OCI-LY3 (cell line): Measurements from ENCODE around the gene MS4A15.
"Not testable (repeated sequence)": the region's sequence is repeated elsewhere in the genome, so short reads cannot be mapped to it uniquely, and the experiment has no call there.

Experiments used
- H2AFZ ChIP-seq: fragments of 200-600, 300-600 bp; shearing (Covaris generic); 2 replicates; pipeline ENCODE4 v1.6.0; 2014; ENCODE audit warnings: antibody characterized with exemption, low read depth, low read length
- H3K27ac ChIP-seq: fragments of 200-600, 300-600 bp; sonication (generic); 2 replicates; pipeline ENCODE4 v1.5.1; 2014; ENCODE audit warnings: mild to moderate bottlenecking, low read length, moderate library complexity, mixed read lengths
- H3K27me3 ChIP-seq: fragments of 200-600, 300-600 bp; sonication (generic); 2 replicates; pipeline ENCODE4 v1.6.1; 2014; ENCODE audit warnings: low read depth, low read length, mixed read lengths
- H3K36me3 ChIP-seq: fragments of 200-600, 300-600 bp; sonication (generic); replicated peaks from 2 replicates; pipeline ENCODE3; 2014; ENCODE audit warnings: low read depth, low read length, mixed read lengths
- H3K4me1 ChIP-seq: fragments of 300-600, 200-600 bp; sonication (generic); 2 replicates; pipeline ENCODE4 v1.6.1; 2014; ENCODE audit warnings: low read length, mixed read lengths
- H3K4me2 ChIP-seq: fragments of 200-600, 300-600 bp; sonication (generic); 2 replicates; pipeline ENCODE4 v1.6.1; 2014; ENCODE audit warnings: low read length, mixed read lengths
- H3K4me3 ChIP-seq: fragments of 300-600, 200-600 bp; sonication (generic); 2 replicates; pipeline ENCODE4 v1.5.1; 2014; ENCODE audit warnings: antibody characterized with exemption, mild to moderate bottlenecking, low read length, moderate library complexity
- H3K79me2 ChIP-seq: fragments of 300-600, 200-600 bp; shearing (Covaris generic); 2 replicates; pipeline ENCODE4 v1.6.1; 2014; ENCODE audit warnings: mild to moderate bottlenecking, low read length, mixed read lengths
- H3K9ac ChIP-seq: fragments of 300-600, 200-600 bp; shearing (Covaris generic); 2 replicates; pipeline ENCODE4 v1.6.0; 2014; ENCODE audit warnings: mild to moderate bottlenecking, low read length, moderate library complexity
- H3K9me3 ChIP-seq: fragments of 200-600, 300-600 bp; shearing (Covaris generic); 2 replicates; pipeline ENCODE4 v1.6.1; 2014; ENCODE audit warnings: low read length, mixed read lengths; ENCODE audit not compliant: insufficient read depth
- H4K20me1 ChIP-seq: fragments of 200-600, 300-600 bp; sonication (generic); 2 replicates; pipeline ENCODE4 v1.6.1; 2016; ENCODE audit warnings: low read length, mixed read lengths; ENCODE audit not compliant: insufficient read depth
- CTCF ChIP-seq: fragments of 200-600, 300-600 bp; sonication (generic); IDR thresholded peaks from 2 replicates; pipeline ENCODE4 v1.5.1; 2014; ENCODE audit warnings: antibody characterized with exemption, low read length, low read depth
- EZH2phosphoT487 ChIP-seq: fragments of 200-600 bp; shearing (Covaris generic); IDR thresholded peaks from 2 replicates; pipeline ENCODE4 v1.6.1; 2018; ENCODE audit warnings: antibody characterized with exemption, mixed run types, low read depth

MS4A15 gene, protein sequence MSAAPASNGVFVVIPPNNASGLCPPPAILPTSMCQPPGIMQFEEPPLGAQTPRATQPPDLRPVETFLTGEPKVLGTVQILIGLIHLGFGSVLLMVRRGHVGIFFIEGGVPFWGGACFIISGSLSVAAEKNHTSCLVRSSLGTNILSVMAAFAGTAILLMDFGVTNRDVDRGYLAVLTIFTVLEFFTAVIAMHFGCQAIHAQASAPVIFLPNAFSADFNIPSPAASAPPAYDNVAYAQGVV

GRCh38 chr11:60756307-60757032, at the start of gene MS4A15:
MS4A15 (plus strand) TSS chr11:60756867; CDS start chr11:60763734, 6,867 bp downstream.
- peak within 1 kb of the TSS; percentile 72 for H3K4me2 ChIP-seq
- peak within 1 kb of the TSS; percentile 64 for H3K4me3 ChIP-seq
- no peaks in the 10 kb centered on the region for H3K79me2 ChIP-seq
- H2AFZ ChIP-seq: peak within 1 kb of the TSS; percentile 80
- TF ChIP-seq EZH2phosphoT487 (no peak), CTCF (peak; percentile 64)
- H3K36me3 ChIP-seq: no peaks in the 10 kb centered on the region
- peaks cover 22% of the 10 kb centered on the region; the same call in 1 of the 2 replicates for H3K27me3 ChIP-seq
- H3K27ac ChIP-seq: no peak within 1 kb of the TSS
- no peaks in the 10 kb centered on the region for H4K20me1 ChIP-seq
- H3K9me3 ChIP-seq: no peaks in the 10 kb centered on the region
- peaks cover 42% of the 10 kb centered on the region for H3K4me1 ChIP-seq
- H3K9ac ChIP-seq: peak within 1 kb of the TSS; percentile 38; the same call in 1 of the 2 replicates

GRCh38 chr11:60706931-60707330, 49.7 kb upstream of the MS4A15 start:
- no peak for TF ChIP-seq CTCF
- no peak for TF ChIP-seq EZH2phosphoT487
- Histone ChIP-seq H4K20me1 (no peaks in the 10 kb centered on the region), H3K4me2 (no peak overlapping the region), H3K4me1 (no peaks in the 10 kb centered on the region), H3K27me3 (peaks cover 10% of the 10 kb centered on the region; the same call in 1 of the 2 replicates), H3K9ac (no peak overlapping the region), H3K79me2 (no peaks in the 10 kb centered on the region), H2AFZ (no peak overlapping the region), H3K36me3 (no peaks in the 10 kb centered on the region), H3K9me3 (no peaks in the 10 kb centered on the region), H3K27ac (no peak overlapping the region), H3K4me3 (no peak overlapping the region)

GRCh38 chr11:60710482-60710881, 46.2 kb upstream of the MS4A15 start:
- TF ChIP-seq EZH2phosphoT487 (no peak), CTCF (no peak)
- peaks cover 10% of the 10 kb centered on the region; the same call in 1 of the 2 replicates for H3K27me3 ChIP-seq
- no peak overlapping the region for H3K27ac ChIP-seq

GRCh38 chr11:60711276-60711675, 45.4 kb upstream of the MS4A15 start:
- H3K79me2 ChIP-seq: no peaks in the 10 kb centered on the region
- H3K9ac ChIP-seq: no peak overlapping the region
- H3K36me3 ChIP-seq: no peaks in the 10 kb centered on the region
- H3K4me3 ChIP-seq: no peak overlapping the region
- H3K4me2 ChIP-seq: no peak overlapping the region
- no peaks in the 10 kb centered on the region for H3K4me1 ChIP-seq
- peaks cover 8% of the 10 kb centered on the region; the same call in 1 of the 2 replicates for H3K27me3 ChIP-seq
- no peaks in the 10 kb centered on the region for H3K9me3 ChIP-seq
- TF ChIP-seq EZH2phosphoT487 (no peak), CTCF (no peak)
- H4K20me1 ChIP-seq: no peaks in the 10 kb centered on the region
- H3K27ac ChIP-seq: no peak overlapping the region
- no peak overlapping the region for H2AFZ ChIP-seq

More at GRCh38 chr11:60710482-60710881, 46.2 kb upstream of the MS4A15 start:
- Histone ChIP-seq H4K20me1 (no peaks in the 10 kb centered on the region), H3K4me2 (no peak overlapping the region), H3K36me3 (no peaks in the 10 kb centered on the region), H3K79me2 (no peaks in the 10 kb centered on the region), H3K4me1 (no peaks in the 10 kb centered on the region), H2AFZ (no peak overlapping the region), H3K4me3 (no peak overlapping the region), H3K9ac (no peak overlapping the region), H3K9me3 (no peaks in the 10 kb centered on the region)

DNA sequence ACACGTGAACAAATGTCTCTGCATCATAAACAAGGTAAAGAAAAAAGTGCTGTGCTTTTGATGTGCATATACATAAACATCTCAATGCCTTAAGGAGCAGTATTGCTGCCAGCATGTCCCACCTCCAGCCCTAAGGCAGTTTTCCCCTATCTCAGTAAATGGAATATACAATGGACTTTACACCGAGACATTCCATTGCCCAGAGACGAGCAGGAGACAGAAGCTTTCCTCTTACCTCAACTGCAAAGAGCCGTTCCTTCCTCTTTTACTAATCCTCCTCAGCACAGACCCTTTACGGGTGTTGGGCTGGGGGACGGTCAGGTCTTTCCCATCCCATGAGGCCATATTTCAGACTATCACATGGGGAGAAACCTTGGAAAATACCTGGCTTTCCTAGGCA, 43.2 kb upstream of the MS4A15 start:
- not testable (repeated sequence) for H3K9me3 ChIP-seq, H4K20me1 ChIP-seq, H3K27me3 ChIP-seq, H3K9ac ChIP-seq, H3K79me2 ChIP-seq, H3K27ac ChIP-seq, H2AFZ ChIP-seq, H3K4me2 ChIP-seq, H3K4me1 ChIP-seq, H3K36me3 ChIP-seq, H3K4me3 ChIP-seq
